GM18511 (cell line): Measurements from ENCODE around the gene COPG1.
A peak's percentile ranks its signal among the peaks of the same experiment; 100 is the strongest.
"Not testable (repeated sequence)": the region's sequence is repeated elsewhere in the genome, so short reads cannot be mapped to it uniquely, and the experiment has no call there.

ENCODE experiments used
- ATAC-seq: cut with Tn5 transposase; IDR thresholded peaks from one replicate; pipeline ENCODE4 v1.9.1; 2021; ENCODE audit warnings: mild to moderate bottlenecking, moderate library complexity; ENCODE audit not compliant: unreplicated experiment

COPG1 gene

GRCh38 chr3:129249284-129250065 lies at the start of gene COPG1:
Gene COPG1 (plus strand): TSS chr3:129249606. CDS start chr3:129249710, 104 bp downstream.
- ATAC-seq = peak; percentile 79

GRCh38 chr3:129204473-129204872 lies 44.9 kb upstream of the COPG1 start:
- no peak for ATAC-seq

GRCh38 chr3:129205109-129205832 lies 44.1 kb upstream of the COPG1 start:
- ATAC-seq = no peak

GRCh38 chr3:129207479-129207878 lies 41.9 kb upstream of the COPG1 start:
- ATAC-seq = no peak

GRCh38 chr3:129211345-129211744 lies 38.1 kb upstream of the COPG1 start:
- ATAC-seq = no peak

- no peak for ATAC-seq
Measured at GRCh38 chr3:129211772-129212171, 37.6 kb upstream of the COPG1 start.

GRCh38 chr3:129213238-129213637 lies 36.2 kb upstream of the COPG1 start:
- ATAC-seq = no peak

GRCh38 chr3:129218742-129219141 lies 30.7 kb upstream of the COPG1 start:
- ATAC-seq = no peak

GRCh38 chr3:129224387-129224786 lies 25.0 kb upstream of the COPG1 start:
- ATAC-seq = not testable (repeated sequence)

- no peak for ATAC-seq
Measured at GRCh38 chr3:129224984-129225393, 24.4 kb upstream of the COPG1 start.

- ATAC-seq = no peak
Measured at GRCh38 chr3:129226374-129226773, 23.0 kb upstream of the COPG1 start.

GRCh38 chr3:129228891-129229585 lies 20.4 kb upstream of the COPG1 start:
- ATAC-seq = no peak

GRCh38 chr3:129230311-129231019 lies 18.9 kb upstream of the COPG1 start:
- no peak for ATAC-seq

GRCh38 chr3:129231331-129232119 lies 17.9 kb upstream of the COPG1 start:
- ATAC-seq = no peak

- peak; percentile 97 for ATAC-seq
Measured at GRCh38 chr3:129233538-129233937, 15.9 kb upstream of the COPG1 start.

GRCh38 chr3:129234441-129234840 lies 15.0 kb upstream of the COPG1 start:
- ATAC-seq = no peak

- no peak for ATAC-seq
Measured at GRCh38 chr3:129235344-129235917, 14.0 kb upstream of the COPG1 start.

GRCh38 chr3:129238945-129239705 lies 10.3 kb upstream of the COPG1 start:
- ATAC-seq = no peak

GRCh38 chr3:129239991-129240390 lies 9.4 kb upstream of the COPG1 start:
- ATAC-seq = no peak
